ENCODE data around the gene LONP1. TPM values are rescaled to one million over a fixed set of nuclear protein-coding genes. Genes with fewer than 3 reads are reported as not detected.

Gene LONP1
- total RNA-seq, 1 experiment from 2014 or later: 113 TPM

DNA sequence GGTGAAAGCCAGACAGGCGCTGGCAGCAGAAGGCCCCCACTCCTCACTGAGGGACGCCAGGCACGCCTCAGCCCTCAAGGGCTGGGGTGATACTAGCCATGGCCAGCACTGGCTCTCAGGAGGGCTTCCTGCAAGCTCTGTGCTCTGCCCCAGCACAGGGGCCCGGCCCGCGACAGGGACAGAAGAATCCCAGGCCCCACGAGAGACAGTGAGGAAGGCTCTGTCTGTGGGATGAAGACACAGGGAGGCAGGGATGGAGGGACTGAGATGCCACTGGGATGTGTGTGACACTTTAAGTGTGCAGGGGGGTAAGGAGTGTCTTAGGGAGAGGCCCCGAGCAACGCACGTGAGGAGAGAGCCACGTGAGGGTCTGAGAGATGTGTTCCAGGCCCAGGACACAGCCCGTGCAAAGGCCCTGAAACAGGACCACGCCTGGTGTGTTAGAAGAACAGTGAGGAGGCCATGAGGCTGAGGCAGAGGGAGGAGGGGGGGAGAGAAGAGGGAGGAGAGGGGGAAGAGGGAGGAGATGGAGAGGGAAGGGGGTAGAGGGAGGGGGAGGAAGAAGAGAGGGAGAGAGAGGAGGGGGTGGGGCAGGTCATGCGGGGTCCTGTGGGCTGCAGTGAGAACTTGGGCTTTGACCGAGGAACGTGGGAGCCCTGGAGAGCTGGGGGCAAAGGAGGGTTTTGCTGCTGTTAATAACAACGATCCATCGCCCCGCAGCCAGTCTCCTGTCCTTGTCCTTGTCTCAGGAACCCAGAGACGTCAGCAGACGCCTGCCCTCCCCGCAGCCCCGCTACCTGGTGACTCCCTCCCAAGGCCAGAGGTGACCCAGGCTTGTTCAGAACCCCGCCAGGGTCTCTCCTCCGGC, 22.7 kb downstream of the LONP1 start:
- H3K9me3 Mint-ChIP-seq: peaks cover 0 to 12% of the 10 kb centered on the region in 2 experiments; a peak in 3 of 5 replicates
- H3T11ph ChIP-seq (ENCODE audit: low read length): no peak overlapping the region
- no peak overlapping the region for H4K5ac ChIP-seq (ENCODE audit: insufficient read length, low read depth, low read length)
- no peak overlapping the region; the same call in 1 of the 2 replicates for H3K14ac ChIP-seq (ENCODE audit: insufficient read depth, low read length)
- no peak overlapping the region for H2BK20ac ChIP-seq (ENCODE audit: low read depth, low read length, poor library complexity, severe bottlenecking)
- no peak overlapping the region for H3K27ac ChIP-seq (ENCODE audit: insufficient read length, low read depth, low read length)
- H3K23me2 ChIP-seq (ENCODE audit: insufficient read length, low read depth, low read length, poor library complexity, severe bottlenecking): no peaks in the 10 kb centered on the region
- H3K36me3 Mint-ChIP-seq (ENCODE audit: insufficient read depth in 1 of 3, low read depth in 3 of 3): peaks cover 43 to 73% (median 60%) of the 10 kb centered on the region in 3 experiments
- no peak overlapping the region for H4K8ac ChIP-seq (replicated peaks; ENCODE audit: insufficient read length, low read depth, low read length)
- H3K9ac ChIP-seq (ENCODE audit: extremely low read depth, insufficient read length, low read length): no peak overlapping the region
- H3K4me3 Mint-ChIP-seq: no peak overlapping the region
- H3K9me3 ChIP-seq (ENCODE audit: control insufficient read depth, low read depth, low read length): no peaks in the 10 kb centered on the region
- no peak overlapping the region for H2AFZ ChIP-seq (ENCODE audit: low read length)
- H3K4me2 ChIP-seq (ENCODE audit: insufficient read depth, insufficient read length, low read length): no peak overlapping the region
- no peaks in the 10 kb centered on the region for H4K20me1 ChIP-seq (ENCODE audit: control insufficient read depth, insufficient read depth, insufficient read length)
- H3K79me2 ChIP-seq (ENCODE audit: insufficient read depth, low read length): no peaks in the 10 kb centered on the region; the same call in 1 of the 2 replicates
- no peak overlapping the region for H4K91ac ChIP-seq (ENCODE audit: insufficient read length, low read depth, low read length)
- no peaks in the 10 kb centered on the region for H3K4me1 ChIP-seq (ENCODE audit: insufficient read depth, low read length)
- H3K27ac Mint-ChIP-seq: peak overlapping the region in 2 of 3 experiments; percentile 90 to 93; a peak in 4 of 7 replicates
- no peak overlapping the region for H3K56ac ChIP-seq (ENCODE audit: insufficient read length, low read depth, low read length)
- WGBS (ENCODE audit: extremely low coverage, insufficient read length, low lambda C conversion rate): no CpG with 5 or more reads among the region's 25 CpGs
- no peak overlapping the region for H2BK12ac ChIP-seq (ENCODE audit: insufficient read length, low read depth, low read length)
- H2BK120ac ChIP-seq (ENCODE audit: low read depth, low read length, poor library complexity, severe bottlenecking): no peak overlapping the region
- H3K27me3 Mint-ChIP-seq (ENCODE audit: low read depth): peaks cover 8% of the 10 kb centered on the region; the same call in 1 of the 2 replicates
- peaks cover 0 to 6% of the 10 kb centered on the region in 2 experiments; a peak in 2 of 4 replicates for H3K4me1 Mint-ChIP-seq
- no peak overlapping the region for H2BK5ac ChIP-seq (ENCODE audit: insufficient read length, low read length)
- no peaks in the 10 kb centered on the region for H3K79me1 ChIP-seq (ENCODE audit: insufficient read depth, low read depth, low read length, poor library complexity, severe bottlenecking)
- no peaks in the 10 kb centered on the region for H3K27me3 ChIP-seq (ENCODE audit: insufficient read depth, low read length)
- TF ChIP-seq, protein P1, sequence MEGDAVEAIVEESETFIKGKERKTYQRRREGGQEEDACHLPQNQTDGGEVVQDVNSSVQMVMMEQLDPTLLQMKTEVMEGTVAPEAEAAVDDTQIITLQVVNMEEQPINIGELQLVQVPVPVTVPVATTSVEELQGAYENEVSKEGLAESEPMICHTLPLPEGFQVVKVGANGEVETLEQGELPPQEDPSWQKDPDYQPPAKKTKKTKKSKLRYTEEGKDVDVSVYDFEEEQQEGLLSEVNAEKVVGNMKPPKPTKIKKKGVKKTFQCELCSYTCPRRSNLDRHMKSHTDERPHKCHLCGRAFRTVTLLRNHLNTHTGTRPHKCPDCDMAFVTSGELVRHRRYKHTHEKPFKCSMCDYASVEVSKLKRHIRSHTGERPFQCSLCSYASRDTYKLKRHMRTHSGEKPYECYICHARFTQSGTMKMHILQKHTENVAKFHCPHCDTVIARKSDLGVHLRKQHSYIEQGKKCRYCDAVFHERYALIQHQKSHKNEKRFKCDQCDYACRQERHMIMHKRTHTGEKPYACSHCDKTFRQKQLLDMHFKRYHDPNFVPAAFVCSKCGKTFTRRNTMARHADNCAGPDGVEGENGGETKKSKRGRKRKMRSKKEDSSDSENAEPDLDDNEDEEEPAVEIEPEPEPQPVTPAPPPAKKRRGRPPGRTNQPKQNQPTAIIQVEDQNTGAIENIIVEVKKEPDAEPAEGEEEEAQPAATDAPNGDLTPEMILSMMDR (conservative IDR thresholded peaks at IDR 0.05): no peak
- no peak overlapping the region for H3K18ac ChIP-seq (ENCODE audit: insufficient read length, low read depth, low read length)
- H3K23ac ChIP-seq (ENCODE audit: insufficient read length, low read depth, low read length): no peak overlapping the region
- no peak overlapping the region for H2AK5ac ChIP-seq (ENCODE audit: insufficient read length, low read length)
- peak; percentile 30 for DNase-seq
- no peak overlapping the region for H2BK15ac ChIP-seq (ENCODE audit: low read depth, low read length)
- no peak overlapping the region for H3K4ac ChIP-seq (ENCODE audit: low read depth, low read length)
